ENCODE results near the gene TRIM67. TPM values are rescaled to one million over a fixed set of nuclear protein-coding genes. Genes with fewer than 3 reads are reported as not detected.
"Not testable (repeated sequence)": the region's sequence is repeated elsewhere in the genome, so short reads cannot be mapped to it uniquely, and the experiment has no call there.

TRIM67 gene
- total RNA-seq, 1 experiment from 2014 or later = not detected

DNA sequence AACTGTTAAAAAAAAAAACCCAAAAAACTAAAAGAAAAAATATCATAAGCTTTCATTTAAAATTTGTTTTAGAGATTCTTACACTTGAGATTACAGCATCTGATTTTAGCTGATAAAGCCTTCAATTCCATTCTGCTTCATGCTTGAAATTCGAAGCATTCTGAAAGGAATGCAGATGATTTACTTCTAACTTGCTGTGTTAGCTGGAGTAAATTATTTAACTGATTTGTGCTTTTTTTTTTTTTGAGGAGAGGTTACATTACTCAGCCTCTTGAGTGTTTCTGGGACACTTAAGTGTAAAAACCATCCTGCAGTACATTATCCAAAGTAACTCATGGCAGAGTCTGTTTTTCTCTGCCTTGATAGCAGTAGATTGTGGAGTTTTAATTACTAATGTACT lies 4.5 kb upstream of the TRIM67 start (continued):
- TF ChIP-seq ZNF263 (CRISPR knock-in tag; IDR thresholded peaks at IDR 0.05; ENCODE audit: low read depth) (no peak), ZNF232 (CRISPR knock-in tag; IDR thresholded peaks at IDR 0.05) (no peak), FOXJ3 (CRISPR knock-in tag; IDR thresholded peaks at IDR 0.05; ENCODE audit: borderline replicate concordance) (no peak), ESRRA (CRISPR knock-in tag; IDR thresholded peaks at IDR 0.05; ENCODE audit: borderline replicate concordance) (no peak), GRHL2 (CRISPR knock-in tag; IDR thresholded peaks at IDR 0.05; ENCODE audit: insufficient replicate concordance, severe bottlenecking) (no peak), KAT7 (CRISPR knock-in tag; IDR thresholded peaks at IDR 0.05; ENCODE audit: borderline replicate concordance) (no peak), NFATC4 (CRISPR knock-in tag; IDR thresholded peaks at IDR 0.05) (no peak), CREM (CRISPR knock-in tag; IDR thresholded peaks at IDR 0.05) (no peak)
- TF ChIP-seq, protein P1, sequence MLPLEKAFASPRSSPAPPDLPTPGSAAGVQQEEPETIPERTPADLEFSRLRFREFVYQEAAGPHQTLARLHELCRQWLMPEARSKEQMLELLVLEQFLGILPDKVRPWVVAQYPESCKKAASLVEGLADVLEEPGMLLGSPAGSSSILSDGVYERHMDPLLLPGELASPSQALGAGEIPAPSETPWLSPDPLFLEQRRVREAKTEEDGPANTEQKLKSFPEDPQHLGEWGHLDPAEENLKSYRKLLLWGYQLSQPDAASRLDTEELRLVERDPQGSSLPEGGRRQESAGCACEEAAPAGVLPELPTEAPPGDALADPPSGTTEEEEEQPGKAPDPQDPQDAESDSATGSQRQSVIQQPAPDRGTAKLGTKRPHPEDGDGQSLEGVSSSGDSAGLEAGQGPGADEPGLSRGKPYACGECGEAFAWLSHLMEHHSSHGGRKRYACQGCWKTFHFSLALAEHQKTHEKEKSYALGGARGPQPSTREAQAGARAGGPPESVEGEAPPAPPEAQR (CRISPR knock-in tag; IDR thresholded peaks at IDR 0.05) = no peak
- TF ChIP-seq, protein P2, sequence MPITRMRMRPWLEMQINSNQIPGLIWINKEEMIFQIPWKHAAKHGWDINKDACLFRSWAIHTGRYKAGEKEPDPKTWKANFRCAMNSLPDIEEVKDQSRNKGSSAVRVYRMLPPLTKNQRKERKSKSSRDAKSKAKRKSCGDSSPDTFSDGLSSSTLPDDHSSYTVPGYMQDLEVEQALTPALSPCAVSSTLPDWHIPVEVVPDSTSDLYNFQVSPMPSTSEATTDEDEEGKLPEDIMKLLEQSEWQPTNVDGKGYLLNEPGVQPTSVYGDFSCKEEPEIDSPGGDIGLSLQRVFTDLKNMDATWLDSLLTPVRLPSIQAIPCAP (CRISPR knock-in tag; IDR thresholded peaks at IDR 0.05) = no peak

DNA sequence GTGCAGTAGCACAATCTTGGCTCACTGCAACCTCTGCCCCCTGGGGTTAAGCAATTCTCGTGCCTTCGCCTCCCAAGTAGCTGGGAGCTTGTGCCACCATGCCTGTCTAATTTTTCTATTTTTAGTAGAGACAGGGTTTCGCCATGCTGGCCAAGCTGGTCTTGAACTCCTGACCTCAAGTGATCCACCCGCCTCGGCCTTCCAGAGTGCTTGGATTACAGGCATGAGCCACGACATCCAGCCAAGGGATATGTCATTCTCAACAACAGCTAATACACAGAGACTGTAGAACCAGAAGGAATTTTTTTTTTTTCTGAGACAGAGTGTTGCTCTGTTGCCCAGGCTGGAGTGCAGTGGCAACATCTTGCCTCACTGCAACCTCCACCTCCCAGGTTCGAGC lies 3.7 kb upstream of the TRIM67 start:
- DNase-seq (ENCODE audit: low spot score); CTCF ChIA-PET; POLR2A ChIA-PET; H3K4me3 Mint-ChIP-seq; H3K27ac Mint-ChIP-seq; ATAC-seq; H3K4me1 Mint-ChIP-seq; H3K9me3 Mint-ChIP-seq; H3K36me3 Mint-ChIP-seq: not testable (repeated sequence)
- H3K27me3 Mint-ChIP-seq (ENCODE audit: low read depth) = peaks cover 93% of the 10 kb centered on the region

DNA sequence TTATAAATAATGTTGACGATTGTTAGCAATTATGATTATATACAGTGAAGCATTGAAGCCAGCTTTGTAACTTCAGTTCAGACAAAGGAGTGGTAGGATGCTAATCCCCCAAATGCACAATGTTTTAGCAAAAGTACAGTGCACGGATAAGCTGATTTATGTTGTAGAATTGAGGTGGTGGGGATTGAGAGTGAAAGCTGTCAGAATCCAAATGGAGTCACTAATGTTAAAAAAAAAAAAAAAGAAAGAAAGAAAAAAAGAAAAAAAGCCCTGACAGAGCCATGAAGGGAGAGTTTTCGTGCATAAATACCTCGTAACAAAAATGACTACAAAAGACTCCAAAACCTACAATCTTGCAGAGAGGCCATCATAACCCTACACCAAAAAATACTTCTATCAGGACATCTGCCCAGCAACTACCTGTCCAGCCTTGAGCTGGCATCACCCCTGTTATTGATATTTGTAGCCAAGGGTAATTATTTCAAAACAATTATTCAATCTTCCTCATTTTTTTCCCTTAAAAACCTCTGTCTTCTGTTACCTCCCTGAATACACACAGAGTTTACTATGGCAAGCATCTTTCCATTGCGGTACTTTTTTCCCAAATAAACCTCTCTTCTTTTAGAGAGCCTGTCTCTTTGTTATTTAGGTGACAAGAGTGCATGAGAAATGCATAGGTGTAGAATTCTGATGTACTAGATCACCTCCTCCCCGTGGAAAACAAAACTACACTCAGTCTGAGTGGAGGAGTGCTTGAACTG lies 2.5 kb upstream of the TRIM67 start:
- Mint-ChIP-seq H3K9me3 (no peaks in the 10 kb centered on the region), H3K4me3 (no peak overlapping the region), H3K36me3 (no peaks in the 10 kb centered on the region), H3K27ac (no peak overlapping the region), H3K27me3 (ENCODE audit: low read depth) (peaks cover 95% of the 10 kb centered on the region), H3K4me1 (no peaks in the 10 kb centered on the region)
- no peak for TF ChIP-seq GTF2I (CRISPR knock-in tag; conservative IDR thresholded peaks at IDR 0.05)
- TF ChIP-seq, protein P3, sequence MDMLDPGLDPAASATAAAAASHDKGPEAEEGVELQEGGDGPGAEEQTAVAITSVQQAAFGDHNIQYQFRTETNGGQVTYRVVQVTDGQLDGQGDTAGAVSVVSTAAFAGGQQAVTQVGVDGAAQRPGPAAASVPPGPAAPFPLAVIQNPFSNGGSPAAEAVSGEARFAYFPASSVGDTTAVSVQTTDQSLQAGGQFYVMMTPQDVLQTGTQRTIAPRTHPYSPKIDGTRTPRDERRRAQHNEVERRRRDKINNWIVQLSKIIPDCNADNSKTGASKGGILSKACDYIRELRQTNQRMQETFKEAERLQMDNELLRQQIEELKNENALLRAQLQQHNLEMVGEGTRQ (CRISPR knock-in tag; IDR thresholded peaks at IDR 0.05) = no peak
- no peak for ATAC-seq
- no peak for DNase-seq (ENCODE audit: low spot score)
- CTCF ChIA-PET = interaction anchor here (1.9 kb wide), 1 partner anchor 12 kb away, joined by 7 read pairs; no protein-coding TSS in a partner anchor
- POLR2A ChIA-PET = no interaction called here

DNA sequence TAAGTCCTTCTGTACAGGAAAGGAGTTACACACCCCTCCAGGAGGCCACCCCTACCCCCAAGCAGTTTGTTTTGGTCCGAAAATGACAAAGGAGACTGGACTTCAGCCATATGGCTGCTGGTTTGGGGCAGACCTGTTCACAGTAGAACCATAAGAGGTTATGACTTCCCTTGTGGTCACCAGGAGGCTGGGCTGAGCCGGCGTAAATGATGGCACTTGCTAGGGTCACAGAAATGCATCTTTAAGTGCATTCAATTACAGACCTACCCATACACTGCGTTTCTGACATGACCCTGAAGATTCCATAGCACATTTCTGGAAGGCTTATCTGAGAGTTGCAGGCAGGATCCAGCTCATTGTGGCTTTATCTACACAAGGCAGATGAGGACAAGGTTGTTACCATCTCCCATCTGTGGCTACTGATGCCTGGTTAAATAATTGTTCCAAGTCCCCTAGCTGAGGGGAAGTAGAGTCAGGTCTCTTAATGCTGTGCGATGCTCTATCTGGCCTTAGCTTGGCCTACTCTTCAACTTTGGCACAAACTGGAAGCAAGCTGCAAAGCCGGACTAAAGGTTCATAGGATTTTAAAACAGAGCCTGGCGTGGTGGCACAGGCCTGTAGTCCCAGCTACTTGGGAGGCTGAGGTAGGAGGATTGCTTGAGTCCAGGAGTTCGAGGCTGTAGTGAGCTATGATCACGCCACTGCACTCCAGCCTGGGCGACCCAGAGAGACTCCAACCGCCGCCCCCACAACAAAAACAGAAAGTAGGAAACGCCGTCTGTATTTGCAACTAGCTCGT lies 1.7 kb upstream of the TRIM67 start:
- POLR2A ChIA-PET = no interaction called here
- H3K4me3 Mint-ChIP-seq = peak overlapping the region; percentile 63; the same call in 1 of the 2 replicates
- no peaks in the 10 kb centered on the region for H3K36me3 Mint-ChIP-seq
- ATAC-seq = no peak
- CTCF ChIA-PET = interaction anchor here (0.9 to 1.9 kb wide), 3 partner anchors 11 to 68 kb away, joined by 3 to 7 read pairs (median 4); no protein-coding TSS in a partner anchor
- peaks cover 96% of the 10 kb centered on the region for H3K27me3 Mint-ChIP-seq (ENCODE audit: low read depth)
- no peak overlapping the region for H3K27ac Mint-ChIP-seq
- H3K4me1 Mint-ChIP-seq = no peaks in the 10 kb centered on the region
- no peak for DNase-seq (ENCODE audit: low spot score)
- no peaks in the 10 kb centered on the region for H3K9me3 Mint-ChIP-seq
- TF ChIP-seq, protein P4, sequence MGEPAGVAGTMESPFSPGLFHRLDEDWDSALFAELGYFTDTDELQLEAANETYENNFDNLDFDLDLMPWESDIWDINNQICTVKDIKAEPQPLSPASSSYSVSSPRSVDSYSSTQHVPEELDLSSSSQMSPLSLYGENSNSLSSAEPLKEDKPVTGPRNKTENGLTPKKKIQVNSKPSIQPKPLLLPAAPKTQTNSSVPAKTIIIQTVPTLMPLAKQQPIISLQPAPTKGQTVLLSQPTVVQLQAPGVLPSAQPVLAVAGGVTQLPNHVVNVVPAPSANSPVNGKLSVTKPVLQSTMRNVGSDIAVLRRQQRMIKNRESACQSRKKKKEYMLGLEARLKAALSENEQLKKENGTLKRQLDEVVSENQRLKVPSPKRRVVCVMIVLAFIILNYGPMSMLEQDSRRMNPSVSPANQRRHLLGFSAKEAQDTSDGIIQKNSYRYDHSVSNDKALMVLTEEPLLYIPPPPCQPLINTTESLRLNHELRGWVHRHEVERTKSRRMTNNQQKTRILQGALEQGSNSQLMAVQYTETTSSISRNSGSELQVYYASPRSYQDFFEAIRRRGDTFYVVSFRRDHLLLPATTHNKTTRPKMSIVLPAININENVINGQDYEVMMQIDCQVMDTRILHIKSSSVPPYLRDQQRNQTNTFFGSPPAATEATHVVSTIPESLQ (CRISPR knock-in tag; IDR thresholded peaks at IDR 0.05) = no peak
- TF ChIP-seq, protein P5, sequence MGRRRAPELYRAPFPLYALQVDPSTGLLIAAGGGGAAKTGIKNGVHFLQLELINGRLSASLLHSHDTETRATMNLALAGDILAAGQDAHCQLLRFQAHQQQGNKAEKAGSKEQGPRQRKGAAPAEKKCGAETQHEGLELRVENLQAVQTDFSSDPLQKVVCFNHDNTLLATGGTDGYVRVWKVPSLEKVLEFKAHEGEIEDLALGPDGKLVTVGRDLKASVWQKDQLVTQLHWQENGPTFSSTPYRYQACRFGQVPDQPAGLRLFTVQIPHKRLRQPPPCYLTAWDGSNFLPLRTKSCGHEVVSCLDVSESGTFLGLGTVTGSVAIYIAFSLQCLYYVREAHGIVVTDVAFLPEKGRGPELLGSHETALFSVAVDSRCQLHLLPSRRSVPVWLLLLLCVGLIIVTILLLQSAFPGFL (CRISPR knock-in tag; IDR thresholded peaks at IDR 0.05; ENCODE audit: borderline replicate concordance) = no peak
- TF ChIP-seq, protein P1 (CRISPR knock-in tag; IDR thresholded peaks at IDR 0.05) = no peak
- TF ChIP-seq IRF2 (CRISPR knock-in tag; IDR thresholded peaks at IDR 0.05; ENCODE audit: borderline replicate concordance, low read depth) (no peak), ZNF263 (CRISPR knock-in tag; IDR thresholded peaks at IDR 0.05; ENCODE audit: low read depth) (no peak)
- TF ChIP-seq, protein P6, sequence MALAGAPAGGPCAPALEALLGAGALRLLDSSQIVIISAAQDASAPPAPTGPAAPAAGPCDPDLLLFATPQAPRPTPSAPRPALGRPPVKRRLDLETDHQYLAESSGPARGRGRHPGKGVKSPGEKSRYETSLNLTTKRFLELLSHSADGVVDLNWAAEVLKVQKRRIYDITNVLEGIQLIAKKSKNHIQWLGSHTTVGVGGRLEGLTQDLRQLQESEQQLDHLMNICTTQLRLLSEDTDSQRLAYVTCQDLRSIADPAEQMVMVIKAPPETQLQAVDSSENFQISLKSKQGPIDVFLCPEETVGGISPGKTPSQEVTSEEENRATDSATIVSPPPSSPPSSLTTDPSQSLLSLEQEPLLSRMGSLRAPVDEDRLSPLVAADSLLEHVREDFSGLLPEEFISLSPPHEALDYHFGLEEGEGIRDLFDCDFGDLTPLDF (CRISPR knock-in tag; IDR thresholded peaks at IDR 0.05) = no peak
